Fibroblast of skin of abdomen (primary cell): ENCODE measurements around the gene DENND1B.

Source experiments
- DNase-seq: peaks from one replicate; pipeline ENCODE4 v3.0.0-alpha.2; 2013

The DENND1B gene

GRCh38 chr1:197683895-197684553, 91.3 kb downstream of the DENND1B start:
- no peak for DNase-seq

- no peak for DNase-seq
Observed at GRCh38 chr1:197683280-197683679, 92.0 kb downstream of the DENND1B start.

- DNase-seq, result no peak
Observed at GRCh38 chr1:197680311-197680710, 95.0 kb downstream of the DENND1B start.

GRCh38 chr1:197677752-197678295, 97.5 kb downstream of the DENND1B start:
- no peak for DNase-seq

GRCh38 chr1:197677313-197677712, 98.0 kb downstream of the DENND1B start:
- no peak for DNase-seq

GRCh38 chr1:197675583-197676208, 99.6 kb downstream of the DENND1B start:
- peak; percentile 29 for DNase-seq

GRCh38 chr1:197674286-197674685, 101.0 kb downstream of the DENND1B start:
- DNase-seq, result peak; percentile 56

GRCh38 chr1:197673292-197673691, 102.0 kb downstream of the DENND1B start:
- DNase-seq, result no peak

- DNase-seq, result no peak
Observed at GRCh38 chr1:197672347-197672746, 102.9 kb downstream of the DENND1B start.

- no peak for DNase-seq
Observed at GRCh38 chr1:197671920-197672319, 103.4 kb downstream of the DENND1B start.

- peak; percentile 14 for DNase-seq
Observed at GRCh38 chr1:197671140-197671539, 104.1 kb downstream of the DENND1B start.

- DNase-seq, result no peak
Observed at GRCh38 chr1:197666769-197667285, 108.5 kb downstream of the DENND1B start.

- no peak for DNase-seq
Observed at GRCh38 chr1:197664391-197664790, 110.9 kb downstream of the DENND1B start.

GRCh38 chr1:197663162-197663953, 111.9 kb downstream of the DENND1B start:
- no peak for DNase-seq

- peak; percentile 13 for DNase-seq
Observed at GRCh38 chr1:197660389-197660788, 114.9 kb downstream of the DENND1B start.

GRCh38 chr1:197659171-197659570, 116.1 kb downstream of the DENND1B start:
- DNase-seq, result no peak

GRCh38 chr1:197649188-197649587, 126.1 kb downstream of the DENND1B start:
- DNase-seq, result no peak

- DNase-seq, result no peak
Observed at GRCh38 chr1:197638316-197638715, 137.0 kb downstream of the DENND1B start.

GRCh38 chr1:197637406-197637805, 137.9 kb downstream of the DENND1B start:
- no peak for DNase-seq

- DNase-seq, result no peak
Observed at GRCh38 chr1:197633447-197634078, 141.7 kb downstream of the DENND1B start.

- DNase-seq, result no peak
Observed at GRCh38 chr1:197632651-197633050, 142.6 kb downstream of the DENND1B start.

GRCh38 chr1:197632005-197632404, 143.3 kb downstream of the DENND1B start:
- no peak for DNase-seq

GRCh38 chr1:197622371-197622770, 152.9 kb downstream of the DENND1B start:
- DNase-seq, result no peak
